ENCODE data around the gene BCAS1.
A peak's percentile ranks its signal among the peaks of the same experiment; 100 is the strongest.

The BCAS1 gene

GRCh38 chr20:54103067-54103761 is 32.8 kb upstream of the BCAS1 start:
- DNase-seq (ENCODE audit: low spot score), result peak; percentile 64

GRCh38 chr20:54102543-54102942 is 32.1 kb upstream of the BCAS1 start:
- no peak for DNase-seq (ENCODE audit: low spot score)

GRCh38 chr20:54100563-54100962 is 30.2 kb upstream of the BCAS1 start:
- DNase-seq (ENCODE audit: low spot score), result no peak

GRCh38 chr20:54099894-54100293 is 29.5 kb upstream of the BCAS1 start:
- no peak for DNase-seq (ENCODE audit: low spot score)

GRCh38 chr20:54098047-54098446 is 27.7 kb upstream of the BCAS1 start:
- no peak for DNase-seq (ENCODE audit: low spot score)

- no peak for DNase-seq (ENCODE audit: low spot score)
Measured at GRCh38 chr20:54097236-54097529, 26.8 kb upstream of the BCAS1 start.

- DNase-seq (ENCODE audit: low spot score), result no peak
Measured at GRCh38 chr20:54095824-54096223, 25.4 kb upstream of the BCAS1 start.

- no peak for DNase-seq (ENCODE audit: low spot score)
Measured at GRCh38 chr20:54094268-54094580, 23.8 kb upstream of the BCAS1 start.

GRCh38 chr20:54093423-54094267 is 23.3 kb upstream of the BCAS1 start:
- DNase-seq (ENCODE audit: low spot score), result peak; percentile 81

GRCh38 chr20:54092021-54092420 is 21.6 kb upstream of the BCAS1 start:
- DNase-seq (ENCODE audit: low spot score), result no peak

- no peak for DNase-seq (ENCODE audit: low spot score)
Measured at GRCh38 chr20:54091120-54091480, 20.7 kb upstream of the BCAS1 start.

- no peak for DNase-seq (ENCODE audit: low spot score)
Measured at GRCh38 chr20:54090230-54091119, 20.1 kb upstream of the BCAS1 start.

- no peak for DNase-seq (ENCODE audit: low spot score)
Measured at GRCh38 chr20:54088430-54088829, 18.0 kb upstream of the BCAS1 start.

GRCh38 chr20:54086507-54087039 is 16.2 kb upstream of the BCAS1 start:
- no peak for DNase-seq (ENCODE audit: low spot score)

GRCh38 chr20:54085910-54086309 is 15.5 kb upstream of the BCAS1 start:
- no peak for DNase-seq (ENCODE audit: low spot score)

- DNase-seq (ENCODE audit: low spot score), result no peak
Measured at GRCh38 chr20:54085425-54085824, 15.0 kb upstream of the BCAS1 start.

- peak; percentile 6 for DNase-seq (ENCODE audit: low spot score)
Measured at GRCh38 chr20:54084727-54085388, 14.5 kb upstream of the BCAS1 start.

GRCh38 chr20:54084193-54084592 is 13.8 kb upstream of the BCAS1 start:
- DNase-seq (ENCODE audit: low spot score), result no peak

GRCh38 chr20:54083459-54083858 is 13.1 kb upstream of the BCAS1 start:
- DNase-seq (ENCODE audit: low spot score), result no peak

GRCh38 chr20:54082100-54082499 is 11.7 kb upstream of the BCAS1 start:
- no peak for DNase-seq (ENCODE audit: low spot score)

- DNase-seq (ENCODE audit: low spot score), result no peak
Measured at GRCh38 chr20:54079652-54080051, 9.3 kb upstream of the BCAS1 start.
